GM18867 (cell line): ENCODE results near the gene ARHGAP33.
"Not testable (repeated sequence)": the region's sequence is repeated elsewhere in the genome, so short reads cannot be mapped to it uniquely, and the experiment has no call there.

ENCODE experiments used
- ATAC-seq: cut with Tn5 transposase; IDR thresholded peaks from one replicate; pipeline ENCODE4 v1.9.1; 2021; ENCODE audit warnings: mild to moderate bottlenecking, moderate library complexity; ENCODE audit not compliant: unreplicated experiment

Gene ARHGAP33

DNA sequence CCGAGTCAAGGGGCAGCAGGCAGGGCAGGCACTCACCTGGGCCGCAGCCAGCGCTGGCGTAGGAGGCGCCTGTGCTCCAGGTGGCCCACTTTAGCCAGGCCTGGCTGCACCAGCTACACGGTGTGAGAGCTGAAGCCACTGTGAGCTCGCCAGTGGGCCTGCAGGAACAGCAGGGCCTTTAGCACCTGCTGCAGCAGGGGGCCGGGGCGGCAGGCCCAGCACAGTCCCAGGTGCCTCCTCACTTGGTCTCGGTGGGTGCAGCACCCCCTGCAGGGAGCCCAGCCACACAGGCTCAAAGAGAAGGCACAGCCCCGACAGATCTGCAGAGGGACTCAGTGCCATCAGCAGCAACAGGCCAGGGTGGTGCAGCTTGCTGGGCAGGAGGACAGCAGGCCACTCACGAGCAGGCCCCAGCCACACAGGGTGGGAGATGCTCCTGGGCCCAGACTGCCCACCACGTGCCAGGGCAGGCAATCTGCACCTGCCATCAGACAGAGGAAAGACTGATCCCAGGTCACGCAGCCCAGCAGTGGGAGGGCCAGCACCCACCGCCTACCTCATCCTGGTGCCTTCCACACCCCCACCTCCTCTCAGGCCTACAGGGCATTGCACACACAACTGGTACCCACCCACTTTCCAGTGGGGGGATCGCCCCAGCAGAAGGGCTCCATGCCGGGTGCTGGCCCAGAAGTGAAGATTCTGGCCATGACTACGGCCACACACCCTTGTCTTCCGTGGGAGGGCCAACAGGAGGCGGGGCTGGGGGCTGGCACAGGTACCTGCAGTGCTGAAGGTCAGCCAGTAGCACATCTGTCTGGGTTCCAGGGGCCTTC, 15.8 kb downstream of the ARHGAP33 start:
- no peak for ATAC-seq

- ATAC-seq = no peak
Observed at GRCh38 chr19:35791814-35792279, 16.5 kb downstream of the ARHGAP33 start.

DNA sequence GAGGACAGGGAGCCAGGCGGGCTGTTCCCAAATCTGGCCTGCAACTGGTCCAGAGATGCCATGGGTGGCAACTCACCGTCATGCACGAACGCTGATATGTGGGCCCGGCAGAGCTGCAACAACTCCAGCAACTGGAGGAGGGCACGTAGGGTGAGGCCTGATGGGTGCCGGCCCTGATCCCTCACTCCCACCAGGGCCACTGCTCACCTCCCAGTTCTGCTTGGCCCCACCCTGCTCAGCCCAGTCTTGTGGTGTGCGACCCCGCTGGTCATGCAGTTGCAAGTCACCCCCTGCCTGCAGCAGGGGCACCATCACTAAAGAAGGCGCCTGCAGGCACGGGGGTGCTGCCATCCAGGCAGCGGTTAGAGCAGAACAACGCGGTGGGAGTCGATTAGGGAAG, 16.9 kb downstream of the ARHGAP33 start:
- ATAC-seq = no peak

- no peak for ATAC-seq
Observed at GRCh38 chr19:35792888-35793287, 17.5 kb downstream of the ARHGAP33 start.

GRCh38 chr19:35793381-35794165, 18.2 kb downstream of the ARHGAP33 start:
- no peak for ATAC-seq

DNA sequence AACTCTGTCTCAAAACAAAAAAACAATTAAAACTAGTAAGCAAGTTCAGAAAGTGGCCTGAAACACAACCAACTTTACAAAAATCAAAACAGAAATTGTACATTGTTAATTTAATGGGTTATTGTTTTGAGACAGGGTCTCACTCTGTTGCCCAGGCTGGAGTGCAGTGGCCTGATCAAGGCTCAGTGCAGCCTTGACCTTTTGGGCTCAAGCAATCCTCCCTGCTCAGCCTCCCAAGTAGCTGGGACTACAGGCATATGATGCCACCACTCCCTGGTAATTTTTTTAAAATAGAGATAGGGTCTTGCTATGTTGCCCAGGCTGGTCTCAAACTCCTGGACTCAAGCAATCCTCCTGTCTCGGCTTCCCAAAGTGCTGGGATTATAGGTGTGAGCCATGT, 20.2 kb downstream of the ARHGAP33 start:
- not testable (repeated sequence) for ATAC-seq

GRCh38 chr19:35796645-35797542, 21.5 kb downstream of the ARHGAP33 start:
- no peak for ATAC-seq

DNA sequence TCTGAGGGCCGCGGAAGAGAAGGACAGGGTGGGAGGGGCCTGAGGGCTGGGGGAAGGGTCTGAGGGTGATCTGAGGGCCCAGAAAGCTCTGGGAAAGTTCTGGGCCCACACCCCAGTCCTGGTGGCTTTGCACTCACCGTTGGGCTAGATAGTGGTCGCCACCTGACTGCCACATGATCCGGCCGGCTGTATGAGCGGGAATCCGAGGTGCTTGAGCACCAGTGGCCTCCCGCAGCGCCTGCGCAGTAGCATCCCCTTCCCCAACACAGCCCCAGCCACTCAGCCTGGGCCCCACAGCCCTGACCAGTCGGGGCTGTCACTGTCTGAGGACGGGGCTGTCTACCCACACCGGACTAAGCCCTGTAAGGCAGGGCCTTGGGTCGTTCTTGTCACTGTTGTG, 22.3 kb downstream of the ARHGAP33 start:
- ATAC-seq = no peak

- no peak for ATAC-seq
Observed at GRCh38 chr19:35801828-35802227, 26.5 kb downstream of the ARHGAP33 start.

- no peak for ATAC-seq
Observed at GRCh38 chr19:35805526-35806102, 30.2 kb downstream of the ARHGAP33 start.

GRCh38 chr19:35806597-35806996, 31.2 kb downstream of the ARHGAP33 start:
- ATAC-seq = no peak

DNA sequence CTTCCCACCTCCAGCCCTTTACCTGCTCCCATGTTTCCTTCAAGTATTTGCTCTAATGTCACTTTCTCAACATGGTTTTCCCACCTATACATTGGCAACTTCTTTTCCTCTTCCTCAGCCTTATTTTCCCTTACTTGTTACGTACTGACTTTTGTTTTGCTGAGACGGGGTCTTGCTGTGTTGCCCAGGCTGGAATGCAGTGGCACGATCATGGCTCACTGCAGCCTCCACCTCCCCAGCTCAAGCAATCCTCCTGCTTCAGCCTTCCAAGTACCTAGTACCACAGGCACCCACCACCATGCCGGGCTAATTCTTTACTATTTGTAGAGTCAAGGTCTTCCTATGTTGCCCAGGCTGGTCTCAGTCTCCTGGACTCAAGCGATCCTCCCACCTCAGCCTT, 32.3 kb downstream of the ARHGAP33 start:
- no peak for ATAC-seq

- ATAC-seq = no peak
Observed at GRCh38 chr19:35811317-35812219, 36.2 kb downstream of the ARHGAP33 start.

GRCh38 chr19:35812220-35813042, 37.1 kb downstream of the ARHGAP33 start, which contains the start of gene PRODH2:
Gene PRODH2, minus strand, starts transcription at chr19:35812845. Its CDS starts 40 bp downstream, at chr19:35812805.
- ATAC-seq = no peak

- ATAC-seq = no peak
Observed at GRCh38 chr19:35813043-35813890, 37.9 kb downstream of the ARHGAP33 start.

DNA sequence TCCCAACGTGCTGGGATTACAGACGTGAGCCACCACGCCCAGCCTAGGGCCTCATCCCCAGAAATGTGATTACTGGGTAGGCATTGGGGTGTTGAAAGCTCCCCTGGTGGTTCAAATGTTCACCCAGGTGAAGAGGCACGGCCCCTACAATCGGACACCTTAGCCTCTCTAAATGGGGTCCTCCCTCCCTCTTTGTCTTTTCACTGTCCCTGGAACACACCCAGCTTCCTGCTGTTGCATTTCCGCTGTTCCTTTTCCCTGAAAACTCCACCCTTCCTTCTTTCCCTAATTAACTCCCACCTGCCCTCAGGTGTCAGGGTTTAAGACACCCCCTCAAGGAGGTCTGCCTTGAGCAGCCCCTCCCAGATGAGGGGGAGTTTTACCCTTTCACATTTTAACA, 40.9 kb downstream of the ARHGAP33 start:
- ATAC-seq = no peak

- no peak for ATAC-seq
Observed at GRCh38 chr19:35816846-35817245, 41.5 kb downstream of the ARHGAP33 start.

DNA sequence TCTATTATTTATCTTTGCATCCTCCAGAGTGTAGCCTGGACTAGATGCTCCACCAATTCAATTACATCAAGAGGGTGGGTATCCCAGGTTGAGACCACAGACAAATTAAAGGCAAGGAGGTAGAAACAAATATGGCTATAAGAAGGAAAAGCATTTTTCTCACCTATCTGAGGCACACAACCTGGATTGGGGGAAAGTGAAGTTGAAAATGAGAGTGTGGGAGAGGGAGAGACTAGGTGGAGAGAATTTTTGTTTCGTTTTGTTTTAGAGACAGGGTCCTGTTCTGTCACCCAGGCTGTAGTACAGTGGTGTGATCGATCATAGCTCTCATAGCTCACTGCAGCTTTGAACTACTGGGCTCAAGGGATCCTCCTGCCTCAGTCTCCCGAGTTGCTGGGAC, 43.1 kb downstream of the ARHGAP33 start:
- no peak for ATAC-seq
